HG03442 (cell line): ENCODE measurements around the gene SLC25A42.
"Not testable (repeated sequence)": the region's sequence is repeated elsewhere in the genome, so short reads cannot be mapped to it uniquely, and the experiment has no call there.

Experiments used
- ATAC-seq: cut with Tn5 transposase; IDR thresholded peaks from one replicate; pipeline ENCODE4 v1.9.1; 2021; ENCODE audit warnings: mild to moderate bottlenecking, moderate library complexity; ENCODE audit not compliant: unreplicated experiment

Gene SLC25A42

GRCh38 chr19:19133985-19134384 lies 70.2 kb downstream of the SLC25A42 start:
- ATAC-seq, result no peak

GRCh38 chr19:19134687-19135158 lies 70.9 kb downstream of the SLC25A42 start:
- ATAC-seq, result no peak

GRCh38 chr19:19135713-19136112 lies 71.9 kb downstream of the SLC25A42 start:
- ATAC-seq, result not testable (repeated sequence)

GRCh38 chr19:19137556-19138108 lies 73.8 kb downstream of the SLC25A42 start:
- peak; percentile 3 for ATAC-seq

GRCh38 chr19:19138109-19138981 lies 74.6 kb downstream of the SLC25A42 start, which contains the start of gene TMEM161A:
TMEM161A (minus strand) TSS chr19:19138478; CDS start chr19:19138428, 50 bp downstream.
- ATAC-seq, result peak; percentile 95

- ATAC-seq, result no peak
Observed at GRCh38 chr19:19139876-19140229, 76.1 kb downstream of the SLC25A42 start.

- ATAC-seq, result no peak
Observed at GRCh38 chr19:19140476-19140875, 76.7 kb downstream of the SLC25A42 start.

- no peak for ATAC-seq
Observed at GRCh38 chr19:19142347-19142746, 78.6 kb downstream of the SLC25A42 start.

- ATAC-seq, result no peak
Observed at GRCh38 chr19:19145281-19145680, 81.5 kb downstream of the SLC25A42 start.

- ATAC-seq, result no peak
Observed at GRCh38 chr19:19145684-19146608, 82.2 kb downstream of the SLC25A42 start.

- ATAC-seq, result no peak
Observed at GRCh38 chr19:19146865-19147264, 83.1 kb downstream of the SLC25A42 start.

GRCh38 chr19:19147344-19147743 lies 83.5 kb downstream of the SLC25A42 start:
- no peak for ATAC-seq

- not testable (repeated sequence) for ATAC-seq
Observed at GRCh38 chr19:19148504-19148903, 84.7 kb downstream of the SLC25A42 start.

- ATAC-seq, result no peak
Observed at GRCh38 chr19:19149435-19149834, 85.6 kb downstream of the SLC25A42 start.

GRCh38 chr19:19151418-19151817 lies 87.6 kb downstream of the SLC25A42 start:
- ATAC-seq, result peak; percentile 48

GRCh38 chr19:19152668-19153384 lies 89.0 kb downstream of the SLC25A42 start:
- no peak for ATAC-seq

GRCh38 chr19:19154768-19155494 lies 91.1 kb downstream of the SLC25A42 start:
- no peak for ATAC-seq

GRCh38 chr19:19155495-19156219 lies 91.9 kb downstream of the SLC25A42 start:
- ATAC-seq, result peak; percentile 54

GRCh38 chr19:19157808-19158207 lies 94.0 kb downstream of the SLC25A42 start:
- ATAC-seq, result no peak
